GM18502 (cell line): ENCODE data around the gene CAMKK2.
"Not testable (repeated sequence)": the region's sequence is repeated elsewhere in the genome, so short reads cannot be mapped to it uniquely, and the experiment has no call there.

Experiments used
- ATAC-seq: cut with Tn5 transposase; IDR thresholded peaks from one replicate; pipeline ENCODE4 v1.9.1; 2021; ENCODE audit warnings: mild to moderate bottlenecking; ENCODE audit not compliant: unreplicated experiment, poor library complexity

The CAMKK2 gene

DNA sequence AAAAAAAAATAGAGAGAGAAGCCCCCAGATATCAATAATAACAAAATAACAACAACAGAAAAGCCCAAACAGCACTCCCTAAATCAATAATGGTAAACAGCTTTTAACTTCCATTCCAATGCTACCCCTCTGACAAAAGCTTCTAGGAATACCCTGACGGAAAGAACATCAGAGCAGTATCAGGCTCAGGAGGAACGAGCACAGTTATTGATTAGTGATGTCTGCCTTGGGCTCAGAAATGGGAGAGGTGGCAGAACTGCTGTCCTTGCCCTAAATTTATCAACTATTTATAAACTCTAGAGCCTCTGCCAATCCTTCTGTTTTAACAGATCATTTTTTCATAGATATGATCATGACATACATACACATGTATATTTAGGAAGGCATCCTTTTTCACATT, 44.7 kb downstream of the CAMKK2 start:
- no peak for ATAC-seq

DNA sequence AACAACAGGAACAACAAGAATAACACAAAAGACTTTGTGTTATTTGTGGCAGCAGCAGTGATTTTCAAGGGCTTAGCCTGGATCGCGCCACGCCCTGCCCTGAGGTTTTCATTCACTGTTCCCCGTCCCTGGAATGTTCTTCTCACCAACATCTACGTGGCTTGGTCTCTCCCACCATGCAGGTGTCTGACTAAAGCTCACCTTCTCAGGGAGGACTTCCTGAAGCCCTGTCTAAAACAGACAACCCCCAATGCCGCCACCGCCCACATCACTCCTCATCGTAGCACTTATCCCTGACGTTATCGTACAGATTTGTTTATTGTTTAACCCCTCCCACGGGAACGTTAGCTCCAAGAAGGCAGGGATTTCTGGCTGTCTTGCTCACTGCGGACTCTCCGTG, 46.1 kb downstream of the CAMKK2 start:
- ATAC-seq = no peak

- peak; percentile 83 for ATAC-seq
Measured at GRCh38 chr12:121248622-121249021, 47.9 kb downstream of the CAMKK2 start.

- ATAC-seq = no peak
Measured at GRCh38 chr12:121246893-121247557, 49.5 kb downstream of the CAMKK2 start.

- ATAC-seq = no peak
Measured at GRCh38 chr12:121245951-121246350, 50.6 kb downstream of the CAMKK2 start.

GRCh38 chr12:121245031-121245430, 51.5 kb downstream of the CAMKK2 start:
- ATAC-seq = no peak

DNA sequence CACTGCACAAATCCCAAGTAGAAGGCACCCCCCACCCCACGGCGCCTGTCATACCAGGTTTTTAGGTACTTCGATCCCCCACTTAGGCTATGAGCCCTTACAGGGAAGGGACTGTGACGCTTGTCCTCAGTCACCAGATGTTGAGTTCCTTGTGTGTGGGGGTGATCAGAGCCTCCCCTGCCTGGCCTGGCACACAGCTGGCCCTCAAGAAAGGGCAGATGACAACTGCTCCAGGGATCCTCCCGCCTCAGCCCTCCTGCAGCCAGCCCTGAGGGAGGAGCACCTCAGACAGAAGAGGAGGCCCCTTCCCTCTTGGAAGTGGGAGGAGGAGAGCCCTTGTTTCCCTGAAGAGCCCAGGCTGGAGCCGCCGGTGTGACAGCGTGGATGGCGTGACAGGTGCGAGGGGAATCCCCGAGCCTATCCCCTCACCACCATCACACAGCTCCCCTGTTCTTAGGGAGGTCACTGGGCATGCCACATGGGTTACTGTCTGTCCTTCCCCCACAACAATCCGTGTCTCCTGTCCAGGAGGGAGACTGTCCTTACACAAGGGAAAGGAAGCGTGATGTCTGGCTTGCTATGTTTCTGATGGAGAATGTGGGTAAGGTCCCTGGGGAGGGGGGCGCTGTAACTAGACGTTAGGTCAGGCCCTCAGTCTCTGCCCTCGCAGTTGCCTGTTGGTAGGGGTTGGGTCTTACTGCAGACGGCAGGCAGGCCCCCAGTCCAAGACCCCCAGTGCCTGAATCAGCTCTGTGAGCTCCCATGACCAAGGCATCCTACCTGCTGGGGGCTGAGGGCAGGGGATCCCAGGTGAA, 55.1 kb downstream of the CAMKK2 start:
- ATAC-seq = no peak

DNA sequence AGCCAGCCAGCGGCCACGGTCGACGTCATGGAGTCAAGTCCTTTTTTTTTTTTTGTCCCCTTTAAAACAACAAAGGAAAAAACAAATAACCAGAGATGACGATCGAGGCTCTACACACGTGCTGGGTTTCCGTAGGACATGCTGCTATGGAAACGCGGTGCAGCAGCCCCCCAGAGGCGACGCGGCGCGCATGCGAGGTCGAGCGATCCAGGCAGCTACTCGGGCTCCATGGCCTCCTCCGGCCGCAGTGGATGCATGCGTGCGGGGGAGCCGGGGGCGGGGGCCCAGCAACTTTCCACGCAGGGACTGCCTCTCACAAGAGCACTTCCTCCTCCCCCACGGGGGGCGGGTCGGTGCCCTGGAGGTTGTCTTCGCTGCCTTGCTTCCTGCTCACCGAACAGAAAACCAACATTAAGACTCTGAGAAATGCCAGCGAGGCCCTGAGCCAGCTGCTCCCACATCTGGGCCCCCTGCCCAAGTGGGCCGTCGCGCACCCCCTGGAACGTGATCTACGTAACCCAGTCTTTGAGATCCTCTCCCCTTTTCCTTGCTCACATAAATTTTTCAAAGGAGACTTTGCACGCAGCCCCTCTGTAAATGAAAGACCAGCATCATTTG, 55.9 kb downstream of the CAMKK2 start:
- ATAC-seq = no peak

- no peak for ATAC-seq
Measured at GRCh38 chr12:121240062-121240420, 56.5 kb downstream of the CAMKK2 start.

GRCh38 chr12:121239351-121240061, 57.0 kb downstream of the CAMKK2 start:
- no peak for ATAC-seq

GRCh38 chr12:121238604-121239350, 57.7 kb downstream of the CAMKK2 start:
- ATAC-seq = no peak

DNA sequence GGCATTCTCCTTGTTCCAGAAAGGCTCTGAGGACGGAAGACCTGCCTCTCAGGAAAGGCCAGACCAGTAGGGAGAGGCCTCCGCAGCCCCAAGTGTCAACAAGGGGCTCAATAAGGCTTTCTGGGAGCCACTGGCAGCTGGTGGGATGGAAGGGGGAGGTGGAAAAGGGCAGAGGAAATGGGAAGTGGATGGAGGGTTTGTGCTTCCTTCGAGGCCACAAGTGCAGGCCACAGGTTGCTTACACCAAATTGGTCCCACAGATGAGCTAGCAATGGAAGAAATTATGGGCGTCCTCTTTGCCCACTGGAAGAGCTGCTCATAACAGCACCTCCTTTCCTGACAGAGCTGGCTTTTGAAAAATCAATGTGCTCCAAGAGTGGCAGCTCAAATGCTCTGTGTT, 58.4 kb downstream of the CAMKK2 start:
- no peak for ATAC-seq

GRCh38 chr12:121237415-121237814, 59.1 kb downstream of the CAMKK2 start:
- no peak for ATAC-seq

- ATAC-seq = no peak
Measured at GRCh38 chr12:121236776-121237175, 59.7 kb downstream of the CAMKK2 start.

DNA sequence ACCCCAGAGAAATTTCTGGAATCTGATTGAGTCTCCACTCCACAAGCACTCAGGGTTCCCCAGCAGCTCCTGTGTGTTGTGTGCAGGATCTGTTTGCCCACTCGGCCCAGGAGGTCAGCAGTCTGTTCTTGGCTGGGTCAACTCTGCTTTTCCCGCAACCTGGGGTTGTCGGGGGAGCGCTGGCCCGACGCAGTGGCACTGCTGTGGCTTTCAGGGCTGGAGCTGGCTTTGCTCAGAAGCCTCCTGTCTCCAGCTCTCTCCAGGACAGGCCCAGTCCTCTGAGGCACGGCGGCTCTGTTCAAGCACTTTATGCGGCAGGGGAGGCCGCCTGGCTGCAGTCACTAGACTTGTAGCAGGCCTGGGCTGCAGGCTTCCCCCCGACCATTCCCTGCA, 62.9 kb downstream of the CAMKK2 start:
- no peak for ATAC-seq

- ATAC-seq = no peak
Measured at GRCh38 chr12:121232977-121233627, 63.4 kb downstream of the CAMKK2 start.

GRCh38 chr12:121232163-121232562, 64.3 kb downstream of the CAMKK2 start:
- ATAC-seq = no peak

- ATAC-seq = no peak
Measured at GRCh38 chr12:121230538-121230907, 66.0 kb downstream of the CAMKK2 start.

DNA sequence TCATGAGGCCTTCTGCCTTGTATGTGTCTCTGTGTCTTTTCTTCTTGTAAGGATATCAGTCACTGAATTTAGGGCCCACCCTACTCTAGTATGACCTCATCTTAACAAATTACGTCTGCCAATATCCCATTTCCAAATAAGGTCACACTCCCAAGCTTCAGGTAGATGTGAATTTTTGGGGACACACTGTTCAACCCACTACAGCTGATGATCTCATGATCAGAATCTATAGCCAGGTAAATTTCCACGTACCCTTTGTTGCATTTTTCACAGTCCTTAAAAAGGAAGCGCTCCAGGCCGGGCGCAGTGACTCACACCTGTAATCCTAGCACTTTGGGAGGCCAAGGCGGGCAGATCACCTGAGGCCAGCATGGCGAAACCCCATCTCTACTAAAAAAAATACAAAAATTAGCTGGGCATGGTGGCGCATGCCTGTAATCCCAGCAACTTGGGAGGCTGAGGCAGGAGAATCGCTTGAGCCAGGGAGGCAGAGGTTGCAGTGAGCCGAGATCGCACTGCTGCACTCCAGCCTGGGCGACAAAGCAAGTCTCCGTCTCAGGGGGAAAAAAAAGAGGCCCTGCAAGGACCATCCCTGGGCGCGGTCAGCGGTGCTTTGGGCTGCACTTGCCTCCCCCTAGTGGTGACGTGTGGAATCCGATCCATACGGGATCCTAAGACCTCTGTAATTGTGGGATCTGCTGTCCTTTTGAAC, 66.5 kb downstream of the CAMKK2 start:
- not testable (repeated sequence) for ATAC-seq
